ENCODE measurements around the gene NPLOC4. TPM values are rescaled to one million over a fixed set of nuclear protein-coding genes. Genes with fewer than 3 reads are reported as not detected.

Gene NPLOC4
- total and polyA plus RNA-seq, 2 of the 13 experiments (the other 11 are each of a cell fraction or from before 2014, with no cell fraction given): 57.0 to 97.0 TPM

DNA sequence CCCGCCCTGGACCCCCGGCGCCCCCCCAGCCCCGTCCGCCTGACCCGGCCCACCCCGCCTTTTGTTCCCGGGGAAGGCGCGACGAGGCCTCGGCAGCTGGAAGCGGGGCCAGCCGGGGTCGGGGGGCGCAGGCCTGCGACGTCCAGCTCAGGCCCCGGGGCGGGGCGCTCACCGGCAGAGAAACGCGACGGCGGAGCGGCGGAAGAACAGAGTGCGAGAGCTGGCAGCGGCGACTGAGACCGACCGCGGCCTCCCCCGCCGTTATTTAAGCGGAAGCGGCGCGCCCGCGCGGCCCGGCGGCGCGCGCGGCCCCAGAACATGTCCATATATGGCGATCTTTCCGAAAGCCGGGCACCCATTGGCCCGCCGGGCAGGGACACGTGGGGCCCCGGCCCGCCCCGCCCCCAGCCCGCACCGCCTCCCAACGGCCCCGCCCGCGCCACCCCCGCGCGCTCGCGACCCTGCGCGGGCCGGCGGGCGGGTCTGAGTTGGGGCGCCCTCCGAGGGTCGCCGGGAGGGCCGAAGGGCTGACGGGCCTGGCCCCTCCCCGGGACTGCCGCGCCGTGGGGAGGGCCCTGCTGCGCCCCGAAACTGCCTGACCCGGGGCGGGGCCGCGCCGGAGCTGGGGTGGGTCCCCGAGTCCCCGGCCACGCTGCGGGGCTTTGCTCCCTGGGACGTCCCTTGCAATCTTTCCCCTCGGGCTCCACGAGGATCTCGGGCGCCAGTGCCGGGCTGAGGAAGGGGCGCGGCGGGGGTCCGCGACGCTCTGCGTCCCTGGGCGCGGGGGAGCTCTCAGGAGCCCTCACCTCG, 124.1 kb downstream of the NPLOC4 start, which contains the start of gene ACTG1 (continued):
- TF ChIP-seq AHDC1 (CRISPR knock-in tag; IDR thresholded peaks at IDR 0.05; ENCODE audit: borderline replicate concordance) (no peak), ZNF556 (CRISPR knock-in tag; IDR thresholded peaks at IDR 0.05; ENCODE audit: borderline replicate concordance) (peak; percentile 18; the same call in 1 of the 2 replicates), ZNF337 (CRISPR knock-in tag; IDR thresholded peaks at IDR 0.05; ENCODE audit: borderline replicate concordance, low read depth) (peak; percentile 83; the same call in 1 of the 2 replicates), ARID2 (CRISPR knock-in tag; IDR thresholded peaks at IDR 0.05; ENCODE audit: borderline replicate concordance) (no peak; the same call in 1 of the 2 replicates), KLF11 (CRISPR knock-in tag; IDR thresholded peaks at IDR 0.05) (no peak), SAP130 (CRISPR knock-in tag; IDR thresholded peaks at IDR 0.05; ENCODE audit: low read depth) (peak; percentile 84), ATF7 (IDR thresholded peaks at IDR 0.05) (no peak), ATF7 (CRISPR knock-in tag; IDR thresholded peaks at IDR 0.05) (no peak)
- TF ChIP-seq, protein P1, sequence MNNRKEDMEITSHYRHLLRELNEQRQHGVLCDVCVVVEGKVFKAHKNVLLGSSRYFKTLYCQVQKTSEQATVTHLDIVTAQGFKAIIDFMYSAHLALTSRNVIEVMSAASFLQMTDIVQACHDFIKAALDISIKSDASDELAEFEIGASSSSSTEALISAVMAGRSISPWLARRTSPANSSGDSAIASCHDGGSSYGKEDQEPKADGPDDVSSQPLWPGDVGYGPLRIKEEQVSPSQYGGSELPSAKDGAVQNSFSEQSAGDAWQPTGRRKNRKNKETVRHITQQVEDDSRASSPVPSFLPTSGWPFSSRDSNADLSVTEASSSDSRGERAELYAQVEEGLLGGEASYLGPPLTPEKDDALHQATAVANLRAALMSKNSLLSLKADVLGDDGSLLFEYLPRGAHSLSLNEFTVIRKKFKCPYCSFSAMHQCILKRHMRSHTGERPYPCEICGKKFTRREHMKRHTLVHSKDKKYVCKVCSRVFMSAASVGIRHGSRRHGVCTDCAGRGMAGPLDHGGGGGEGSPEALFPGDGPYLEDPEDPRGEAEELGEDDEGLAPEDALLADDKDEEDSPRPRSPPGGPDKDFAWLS (CRISPR knock-in tag; IDR thresholded peaks at IDR 0.05; ENCODE audit: borderline replicate concordance): 0 out of 2 replicates have a peak, but pooled peaks have one; percentile 62
- TF ChIP-seq, protein P2, sequence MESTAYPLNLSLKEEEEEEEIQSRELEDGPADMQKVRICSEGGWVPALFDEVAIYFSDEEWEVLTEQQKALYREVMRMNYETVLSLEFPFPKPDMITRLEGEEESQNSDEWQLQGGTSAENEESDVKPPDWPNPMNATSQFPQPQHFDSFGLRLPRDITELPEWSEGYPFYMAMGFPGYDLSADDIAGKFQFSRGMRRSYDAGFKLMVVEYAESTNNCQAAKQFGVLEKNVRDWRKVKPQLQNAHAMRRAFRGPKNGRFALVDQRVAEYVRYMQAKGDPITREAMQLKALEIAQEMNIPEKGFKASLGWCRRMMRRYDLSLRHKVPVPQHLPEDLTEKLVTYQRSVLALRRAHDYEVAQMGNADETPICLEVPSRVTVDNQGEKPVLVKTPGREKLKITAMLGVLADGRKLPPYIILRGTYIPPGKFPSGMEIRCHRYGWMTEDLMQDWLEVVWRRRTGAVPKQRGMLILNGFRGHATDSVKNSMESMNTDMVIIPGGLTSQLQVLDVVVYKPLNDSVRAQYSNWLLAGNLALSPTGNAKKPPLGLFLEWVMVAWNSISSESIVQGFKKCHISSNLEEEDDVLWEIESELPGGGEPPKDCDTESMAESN (CRISPR knock-in tag; conservative IDR thresholded peaks at IDR 0.05): peak; percentile 44; the same call in 1 of the 2 replicates
- TF ChIP-seq, protein P3, sequence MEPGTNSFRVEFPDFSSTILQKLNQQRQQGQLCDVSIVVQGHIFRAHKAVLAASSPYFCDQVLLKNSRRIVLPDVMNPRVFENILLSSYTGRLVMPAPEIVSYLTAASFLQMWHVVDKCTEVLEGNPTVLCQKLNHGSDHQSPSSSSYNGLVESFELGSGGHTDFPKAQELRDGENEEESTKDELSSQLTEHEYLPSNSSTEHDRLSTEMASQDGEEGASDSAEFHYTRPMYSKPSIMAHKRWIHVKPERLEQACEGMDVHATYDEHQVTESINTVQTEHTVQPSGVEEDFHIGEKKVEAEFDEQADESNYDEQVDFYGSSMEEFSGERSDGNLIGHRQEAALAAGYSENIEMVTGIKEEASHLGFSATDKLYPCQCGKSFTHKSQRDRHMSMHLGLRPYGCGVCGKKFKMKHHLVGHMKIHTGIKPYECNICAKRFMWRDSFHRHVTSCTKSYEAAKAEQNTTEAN (CRISPR knock-in tag; conservative IDR thresholded peaks at IDR 0.05): peak; percentile 17; the same call in 1 of the 2 replicates
- TF ChIP-seq, protein P4, sequence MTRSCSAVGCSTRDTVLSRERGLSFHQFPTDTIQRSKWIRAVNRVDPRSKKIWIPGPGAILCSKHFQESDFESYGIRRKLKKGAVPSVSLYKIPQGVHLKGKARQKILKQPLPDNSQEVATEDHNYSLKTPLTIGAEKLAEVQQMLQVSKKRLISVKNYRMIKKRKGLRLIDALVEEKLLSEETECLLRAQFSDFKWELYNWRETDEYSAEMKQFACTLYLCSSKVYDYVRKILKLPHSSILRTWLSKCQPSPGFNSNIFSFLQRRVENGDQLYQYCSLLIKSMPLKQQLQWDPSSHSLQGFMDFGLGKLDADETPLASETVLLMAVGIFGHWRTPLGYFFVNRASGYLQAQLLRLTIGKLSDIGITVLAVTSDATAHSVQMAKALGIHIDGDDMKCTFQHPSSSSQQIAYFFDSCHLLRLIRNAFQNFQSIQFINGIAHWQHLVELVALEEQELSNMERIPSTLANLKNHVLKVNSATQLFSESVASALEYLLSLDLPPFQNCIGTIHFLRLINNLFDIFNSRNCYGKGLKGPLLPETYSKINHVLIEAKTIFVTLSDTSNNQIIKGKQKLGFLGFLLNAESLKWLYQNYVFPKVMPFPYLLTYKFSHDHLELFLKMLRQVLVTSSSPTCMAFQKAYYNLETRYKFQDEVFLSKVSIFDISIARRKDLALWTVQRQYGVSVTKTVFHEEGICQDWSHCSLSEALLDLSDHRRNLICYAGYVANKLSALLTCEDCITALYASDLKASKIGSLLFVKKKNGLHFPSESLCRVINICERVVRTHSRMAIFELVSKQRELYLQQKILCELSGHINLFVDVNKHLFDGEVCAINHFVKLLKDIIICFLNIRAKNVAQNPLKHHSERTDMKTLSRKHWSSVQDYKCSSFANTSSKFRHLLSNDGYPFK (CRISPR knock-in tag; IDR thresholded peaks at IDR 0.05; ENCODE audit: borderline replicate concordance): 0 out of 2 replicates have a peak, but pooled peaks have one; percentile 23

All from HepG2 (cell line).